Vagina (tissue), 2 donors: ENCODE results near the gene GNAO1. TPM values are rescaled to one million over a fixed set of nuclear protein-coding genes. Genes with fewer than 3 reads are reported as not detected.

Experiments used
- DNase-seq, 2 donors: peaks; one replicate each; pipeline ENCODE4 v3.0.0-alpha.2; 2017; ENCODE audit errors: extremely low spot score in 2 of 2
- H3K27ac ChIP-seq: fragments of 200-600 bp; sonication (generic); one replicate; pipeline ENCODE4 v1.5.1; 2019
- H3K27me3 ChIP-seq: fragments of 200-600 bp; sonication (generic); one replicate; pipeline ENCODE4 v1.5.1; 2019
- H3K36me3 ChIP-seq, 2 donors: fragments of 200-600 bp; sonication (generic); one replicate each; pipeline ENCODE4 v1.5.1; 2017 to 2019
- H3K4me1 ChIP-seq: fragments of 200-600 bp; sonication (generic); one replicate; pipeline ENCODE4 v1.5.1; 2019
- H3K4me3 ChIP-seq, 2 donors: fragments of 200-600 bp; sonication (generic); 1 replicate in 1 of 2; 2 replicates in 1 of 2; pipeline ENCODE4 v1.5.1; 2016 to 2019
- H3K9me3 ChIP-seq: fragments of 200-600 bp; sonication (generic); one replicate; pipeline ENCODE4 v1.5.1; 2019
- POLR2A ChIP-seq, 2 donors: fragments of 450-650 bp; IDR thresholded peaks; one replicate each; pipeline ENCODE4 v1.6.1; 2017; ENCODE audit warnings: antibody characterized with exemption in 2 of 2, mild to moderate bottlenecking in 2 of 2, moderate library complexity in 2 of 2
- POLR2AphosphoS5 ChIP-seq, 2 donors: sonication (generic); formaldehyde crosslinking; IDR thresholded peaks; one replicate each; pipeline ENCODE4 v1.9.0; 2017; ENCODE audit warnings: antibody characterized with exemption in 2 of 2, mild to moderate bottlenecking in 2 of 2, low read depth in 1 of 2; ENCODE audit not compliant: insufficient read depth in 1 of 2
- intact Hi-C: fragments of 100-400 bp; cut with DNase I; formaldehyde crosslinking; loops from one replicate; pipeline ENCODE4 v1.15.1; 2023
- total RNA-seq: library from RNA; depleted of rRNA; stranded (reverse); fragments of >200 nt; gene quantifications from one replicate; pipeline ENCODE4 v1.2.3, GENCODE V29; 2016
- TF ChIP-seq, protein P1 (sequence below), 3 experiments: fragments of 450-650 bp in 2 of 3; fragments of 200-600 bp in 1 of 3; sonication (generic) in 1 of 3; IDR thresholded peaks; one replicate each; pipeline ENCODE4 v1.5.1; 2017 to 2019; ENCODE audit warnings: antibody characterized with exemption in 3 of 3, mild to moderate bottlenecking in 2 of 3, moderate library complexity in 2 of 3

The GNAO1 gene
- total RNA-seq, 1 donor from 2014 or later, result 16.2 TPM

GRCh38 chr16:56334761-56335160 lies 143.5 kb downstream of the GNAO1 start:
- TF ChIP-seq POLR2AphosphoS5 (IDR thresholded peaks at IDR 0.05; ENCODE audit: insufficient read depth in 1 of 2, low read depth in 1 of 2), result peak in 1 of 2 donors; percentile 15
- TF ChIP-seq, protein P1, sequence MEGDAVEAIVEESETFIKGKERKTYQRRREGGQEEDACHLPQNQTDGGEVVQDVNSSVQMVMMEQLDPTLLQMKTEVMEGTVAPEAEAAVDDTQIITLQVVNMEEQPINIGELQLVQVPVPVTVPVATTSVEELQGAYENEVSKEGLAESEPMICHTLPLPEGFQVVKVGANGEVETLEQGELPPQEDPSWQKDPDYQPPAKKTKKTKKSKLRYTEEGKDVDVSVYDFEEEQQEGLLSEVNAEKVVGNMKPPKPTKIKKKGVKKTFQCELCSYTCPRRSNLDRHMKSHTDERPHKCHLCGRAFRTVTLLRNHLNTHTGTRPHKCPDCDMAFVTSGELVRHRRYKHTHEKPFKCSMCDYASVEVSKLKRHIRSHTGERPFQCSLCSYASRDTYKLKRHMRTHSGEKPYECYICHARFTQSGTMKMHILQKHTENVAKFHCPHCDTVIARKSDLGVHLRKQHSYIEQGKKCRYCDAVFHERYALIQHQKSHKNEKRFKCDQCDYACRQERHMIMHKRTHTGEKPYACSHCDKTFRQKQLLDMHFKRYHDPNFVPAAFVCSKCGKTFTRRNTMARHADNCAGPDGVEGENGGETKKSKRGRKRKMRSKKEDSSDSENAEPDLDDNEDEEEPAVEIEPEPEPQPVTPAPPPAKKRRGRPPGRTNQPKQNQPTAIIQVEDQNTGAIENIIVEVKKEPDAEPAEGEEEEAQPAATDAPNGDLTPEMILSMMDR (IDR thresholded peaks at IDR 0.05), result no peak
- Histone ChIP-seq H3K36me3 (no peaks in the 10 kb centered on the region), H3K27ac (peak overlapping the region; percentile 38), H3K27me3 (no peaks in the 10 kb centered on the region), H3K4me3 (no peak overlapping the region), H3K9me3 (no peaks in the 10 kb centered on the region), H3K4me1 (peaks cover 28% of the 10 kb centered on the region)
- DNase-seq, result no peak
- intact Hi-C loops, result no loop called here

GRCh38 chr16:56336071-56336688 lies 144.9 kb downstream of the GNAO1 start:
- Histone ChIP-seq H3K27me3 (no peaks in the 10 kb centered on the region), H3K4me3 (no peak overlapping the region), H3K9me3 (no peaks in the 10 kb centered on the region), H3K4me1 (peaks cover 28% of the 10 kb centered on the region), H3K27ac (peak overlapping the region; percentile 44), H3K36me3 (no peaks in the 10 kb centered on the region)
- intact Hi-C loops, result no loop called here
- no peak for DNase-seq
- TF ChIP-seq POLR2A (IDR thresholded peaks at IDR 0.05) (no peak), POLR2AphosphoS5 (IDR thresholded peaks at IDR 0.05; ENCODE audit: insufficient read depth in 1 of 2, low read depth in 1 of 2) (no peak)
- TF ChIP-seq, protein P1 (IDR thresholded peaks at IDR 0.05), result no peak

GRCh38 chr16:56336711-56337110 lies 145.4 kb downstream of the GNAO1 start:
- TF ChIP-seq POLR2A (IDR thresholded peaks at IDR 0.05), result no peak
- no peak for TF ChIP-seq POLR2AphosphoS5 (IDR thresholded peaks at IDR 0.05; ENCODE audit: insufficient read depth in 1 of 2, low read depth in 1 of 2)
- TF ChIP-seq, protein P1 (IDR thresholded peaks at IDR 0.05), result no peak
- H3K27ac ChIP-seq, result no peak overlapping the region
- intact Hi-C loops, result no loop called here
- no peak for DNase-seq
- no peaks in the 10 kb centered on the region for H3K36me3 ChIP-seq
- H3K27me3 ChIP-seq, result no peaks in the 10 kb centered on the region
- no peaks in the 10 kb centered on the region for H3K9me3 ChIP-seq
- peaks cover 31% of the 10 kb centered on the region for H3K4me1 ChIP-seq
- no peak overlapping the region for H3K4me3 ChIP-seq

DNA sequence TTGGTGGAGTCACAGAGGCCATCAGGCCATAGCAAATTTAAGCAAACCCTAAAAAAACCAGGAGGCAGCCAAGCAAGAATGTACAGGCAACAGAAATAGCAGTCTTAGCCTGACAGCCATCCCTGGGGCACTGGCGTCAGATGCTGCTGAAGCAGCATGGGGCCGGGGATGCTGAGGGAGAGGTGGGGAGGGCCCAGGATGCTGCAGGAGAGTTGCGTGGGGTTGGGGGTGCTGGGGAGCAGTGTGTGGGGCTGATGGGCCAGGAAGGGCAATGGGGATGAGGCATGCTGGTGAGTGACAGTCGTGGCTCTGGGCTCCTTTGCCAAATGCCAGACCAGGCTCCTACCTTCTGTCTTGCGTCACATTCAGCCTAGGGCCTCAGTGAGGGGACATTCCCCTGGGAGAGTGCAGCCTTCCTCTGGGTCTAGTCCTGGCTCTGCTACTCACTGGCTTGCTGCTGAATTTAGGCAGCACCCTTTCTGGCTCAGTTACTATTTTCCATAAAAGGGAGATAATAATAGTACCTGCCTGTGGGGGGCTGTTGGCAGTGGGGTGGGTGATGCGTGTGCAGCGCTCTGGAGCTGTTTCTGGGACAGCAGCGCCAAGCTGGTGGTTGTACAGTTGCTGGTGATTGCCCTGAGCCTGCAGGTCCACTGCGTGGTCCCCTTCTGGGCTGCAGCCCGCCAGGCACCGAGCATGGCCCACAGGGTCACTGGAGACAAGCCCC lies 146.0 kb downstream of the GNAO1 start:
- Histone ChIP-seq H3K27me3 (no peaks in the 10 kb centered on the region), H3K36me3 (no peaks in the 10 kb centered on the region), H3K27ac (no peak overlapping the region), H3K9me3 (no peaks in the 10 kb centered on the region), H3K4me3 (no peak overlapping the region), H3K4me1 (peaks cover 32% of the 10 kb centered on the region)
- DNase-seq, result no peak
- TF ChIP-seq, protein P1 (IDR thresholded peaks at IDR 0.05), result no peak
- TF ChIP-seq POLR2AphosphoS5 (IDR thresholded peaks at IDR 0.05; ENCODE audit: insufficient read depth in 1 of 2, low read depth in 1 of 2) (no peak), POLR2A (IDR thresholded peaks at IDR 0.05) (no peak)
- intact Hi-C loops, result no loop called here

- Histone ChIP-seq H3K27ac (no peak overlapping the region), H3K36me3 (no peaks in the 10 kb centered on the region), H3K4me1 (peaks cover 32% of the 10 kb centered on the region), H3K4me3 (no peak overlapping the region), H3K9me3 (no peaks in the 10 kb centered on the region), H3K27me3 (no peaks in the 10 kb centered on the region)
- intact Hi-C loops, result no loop called here
- TF ChIP-seq, protein P1 (IDR thresholded peaks at IDR 0.05), result no peak
- no peak for TF ChIP-seq POLR2A (IDR thresholded peaks at IDR 0.05)
- TF ChIP-seq POLR2AphosphoS5 (IDR thresholded peaks at IDR 0.05; ENCODE audit: insufficient read depth in 1 of 2, low read depth in 1 of 2), result no peak
- no peak for DNase-seq
Measured at GRCh38 chr16:56337858-56338325, 146.6 kb downstream of the GNAO1 start.
